Activated CD8-positive, alpha-beta memory T cell treated with anti-CD3 and anti-CD28 coated beads, Interleukin-2, amount 50 U/mL, for 1 hour (primary cell): ENCODE results near the gene IGF1.

ENCODE experiments used
- DNase-seq: peaks from one replicate; pipeline ENCODE4 v3.0.0-alpha.2; 2020; ENCODE audit errors: extremely low read depth

IGF1 gene

DNA sequence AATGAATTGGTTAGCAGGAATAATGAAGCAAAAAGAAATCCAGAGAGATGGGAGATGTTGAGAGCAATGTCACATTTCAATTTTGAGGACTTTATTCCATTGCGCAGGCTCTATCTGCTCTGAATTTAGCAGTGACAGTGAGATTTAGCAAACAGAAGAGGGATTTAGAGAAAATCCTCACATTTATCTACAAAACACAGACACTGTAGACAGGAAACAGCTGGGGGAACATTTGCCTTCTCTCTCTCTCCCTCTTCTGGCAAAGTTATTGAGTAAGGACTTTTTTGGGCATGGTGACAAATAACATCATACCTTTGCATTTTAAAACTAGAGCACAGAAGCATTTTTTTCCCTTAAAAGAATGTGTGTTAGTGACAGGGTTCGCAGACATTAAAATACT lies at the start of gene IGF1:
Gene IGF1 (minus strand): TSS at position 158 of the 400 bp plus-strand sequence. CDS start 182 bp downstream, outside the sequence.
- DNase-seq = no peak

DNA sequence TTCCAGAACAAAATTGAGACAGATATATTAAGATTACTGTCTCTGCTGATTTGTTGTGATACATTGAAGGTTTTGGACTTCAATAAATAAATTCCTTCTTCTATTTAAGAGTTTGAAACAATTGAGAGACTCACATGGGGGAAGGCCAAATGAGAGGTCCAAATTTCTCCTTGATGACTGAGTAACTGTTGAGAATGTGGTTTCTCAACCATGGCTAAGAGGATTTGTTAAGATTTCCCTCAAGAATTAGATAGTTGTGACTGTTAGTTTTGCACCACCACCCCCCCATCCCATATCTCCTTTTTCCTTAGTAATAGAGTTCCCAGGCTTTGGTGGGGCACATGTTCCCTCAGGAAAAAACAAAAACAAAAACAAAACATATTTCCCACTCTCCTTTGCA lies 47.7 kb upstream of the IGF1 start:
- no peak for DNase-seq

DNA sequence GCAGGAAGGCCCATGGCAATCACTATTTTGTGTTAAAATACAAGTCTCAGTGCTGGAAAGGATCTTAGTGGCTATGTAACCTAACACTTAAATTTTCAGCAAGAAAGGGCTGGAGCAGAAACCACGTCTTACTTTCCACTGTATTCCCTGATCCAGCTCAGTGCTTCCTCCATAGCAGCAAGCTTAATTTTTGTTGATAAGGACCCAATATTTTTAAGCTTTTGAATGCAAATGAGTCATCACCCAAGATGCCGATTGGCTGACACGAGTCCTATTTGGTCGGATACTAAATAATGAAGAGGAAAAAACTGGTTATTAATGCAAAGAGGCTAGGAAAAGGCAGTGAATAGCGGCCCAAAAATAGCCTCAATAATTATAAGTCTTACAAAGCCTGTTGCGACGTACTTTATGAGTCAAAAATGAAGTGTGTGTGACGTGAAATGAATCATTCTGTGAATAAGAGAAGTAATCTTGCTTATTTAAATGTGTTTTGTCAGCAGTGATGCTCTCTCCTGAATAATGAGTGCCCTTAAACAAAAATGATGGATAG lies 46.9 kb upstream of the IGF1 start:
- no peak for DNase-seq

DNA sequence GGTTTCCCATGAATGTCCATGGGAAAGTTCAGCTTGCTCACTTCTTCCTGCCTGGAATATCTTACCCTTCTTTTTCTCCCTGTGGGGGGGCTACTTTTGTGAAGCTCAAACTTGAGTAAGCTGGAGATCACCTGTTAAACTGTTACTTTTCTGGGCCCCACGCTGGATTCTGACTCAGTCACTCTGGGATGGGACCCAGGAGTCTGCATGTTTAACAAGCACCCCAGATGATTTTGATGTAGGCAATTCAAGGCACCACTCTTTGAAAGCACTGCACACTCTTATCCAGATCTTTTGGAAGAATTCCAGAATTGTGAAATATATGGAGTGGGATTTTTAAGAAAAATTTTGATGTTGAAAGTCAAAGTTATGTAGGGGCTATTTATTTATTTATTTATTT lies 46.3 kb upstream of the IGF1 start:
- no peak for DNase-seq

DNA sequence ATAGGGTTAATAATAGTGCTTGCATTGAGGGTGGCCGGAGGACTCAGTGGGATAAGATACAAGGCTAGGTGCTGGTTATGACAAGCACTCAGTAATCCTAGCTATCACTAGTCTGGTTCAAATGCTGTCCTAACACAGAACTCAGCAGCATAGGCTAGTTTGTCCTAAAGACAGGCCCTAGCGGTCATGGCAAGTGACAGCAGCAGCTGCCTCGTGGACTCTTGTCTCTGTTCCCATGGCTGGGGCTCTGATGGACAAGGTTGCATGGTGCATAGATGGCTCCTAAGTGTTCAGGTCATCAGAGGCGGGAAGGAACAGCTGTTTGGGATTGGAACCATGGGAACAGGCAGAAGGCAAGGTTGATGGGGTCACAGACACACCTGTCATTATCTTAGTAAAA lies 42.4 kb upstream of the IGF1 start:
- DNase-seq = no peak

DNA sequence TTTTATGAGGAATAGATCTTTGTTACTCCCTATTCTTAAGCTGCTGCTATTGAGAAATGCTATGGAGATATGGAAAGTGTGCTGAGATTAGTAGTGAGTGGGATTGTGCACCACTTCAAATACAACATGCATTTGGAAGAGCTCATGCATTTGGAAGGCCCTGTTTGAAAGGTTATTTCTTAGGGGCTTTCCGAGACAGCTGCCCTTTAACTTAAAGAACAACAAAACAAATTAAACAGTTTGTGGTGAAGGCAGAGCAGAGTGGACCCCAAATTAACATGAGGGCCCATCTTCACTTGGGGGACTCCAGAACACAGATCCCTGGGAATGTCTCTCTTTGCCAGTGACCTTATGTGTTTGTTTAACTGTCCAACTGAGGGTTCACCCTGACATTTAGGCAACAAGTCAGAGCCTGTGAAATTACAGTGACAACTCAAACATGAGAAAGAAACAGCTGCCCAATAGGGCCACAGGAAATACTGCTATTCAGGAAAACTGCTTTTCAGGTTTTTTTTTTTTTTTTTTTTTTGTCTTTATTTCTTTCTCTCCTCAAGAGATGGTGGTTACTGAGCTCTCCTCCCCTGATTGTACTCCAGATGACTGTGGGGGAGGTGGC lies 41.4 kb upstream of the IGF1 start:
- no peak for DNase-seq

DNA sequence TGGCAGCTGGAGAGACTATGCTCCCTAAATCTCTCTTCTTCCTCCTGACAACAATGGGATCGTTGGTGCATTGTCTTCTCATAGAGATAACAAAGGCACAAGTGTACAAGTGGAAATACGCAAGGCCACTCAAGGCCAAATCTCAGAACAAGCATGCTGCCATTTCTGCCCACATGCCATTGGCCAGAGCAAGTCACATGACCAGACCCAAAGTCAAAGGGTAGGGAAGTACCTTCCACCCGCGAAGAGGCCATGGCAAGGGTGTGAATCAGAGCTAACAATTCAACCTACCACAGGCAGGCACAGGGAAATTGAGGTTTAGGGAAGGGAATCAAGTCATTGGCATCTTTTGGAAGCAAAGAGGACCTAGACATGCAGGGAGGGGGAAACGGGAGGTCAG lies 38.5 kb upstream of the IGF1 start:
- no peak for DNase-seq

DNA sequence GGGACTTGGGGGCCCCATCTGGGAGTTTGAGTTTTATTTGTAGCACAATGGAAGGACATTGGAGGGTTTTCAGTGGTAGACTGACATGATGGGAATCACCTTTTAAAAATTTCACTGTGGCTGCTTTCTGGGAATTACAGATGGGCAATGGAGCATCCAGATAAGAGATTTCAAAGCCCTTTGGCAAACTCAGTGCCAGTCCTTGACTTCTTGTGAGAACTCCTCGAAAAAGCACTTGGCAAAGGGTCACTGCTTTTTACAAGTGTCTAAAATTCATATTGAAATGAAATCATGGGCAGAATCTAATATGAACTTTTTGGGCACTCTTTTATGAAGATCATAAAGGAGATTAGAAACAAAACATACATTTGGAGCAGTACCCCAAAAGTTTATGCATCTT lies 34.3 kb upstream of the IGF1 start:
- DNase-seq = no peak

DNA sequence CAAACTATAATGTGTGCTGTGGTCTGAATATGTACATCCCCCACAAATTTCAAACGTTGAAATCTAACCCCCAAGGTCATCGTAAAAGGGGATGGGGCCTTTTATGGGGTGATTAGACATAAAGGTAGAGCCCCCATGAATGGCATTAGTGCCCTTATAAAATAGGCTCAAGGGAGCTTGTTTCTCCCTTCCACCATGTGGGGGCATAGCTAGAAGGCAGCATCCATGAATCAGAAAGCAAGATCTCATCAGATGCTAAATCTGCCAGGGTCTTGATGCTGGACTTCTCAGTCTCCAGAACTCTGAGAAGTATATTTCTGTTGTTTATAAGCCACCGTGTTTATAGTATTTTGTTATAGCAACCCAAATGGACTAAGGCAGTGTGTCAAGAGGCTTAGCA lies 33.4 kb upstream of the IGF1 start:
- DNase-seq = no peak

DNA sequence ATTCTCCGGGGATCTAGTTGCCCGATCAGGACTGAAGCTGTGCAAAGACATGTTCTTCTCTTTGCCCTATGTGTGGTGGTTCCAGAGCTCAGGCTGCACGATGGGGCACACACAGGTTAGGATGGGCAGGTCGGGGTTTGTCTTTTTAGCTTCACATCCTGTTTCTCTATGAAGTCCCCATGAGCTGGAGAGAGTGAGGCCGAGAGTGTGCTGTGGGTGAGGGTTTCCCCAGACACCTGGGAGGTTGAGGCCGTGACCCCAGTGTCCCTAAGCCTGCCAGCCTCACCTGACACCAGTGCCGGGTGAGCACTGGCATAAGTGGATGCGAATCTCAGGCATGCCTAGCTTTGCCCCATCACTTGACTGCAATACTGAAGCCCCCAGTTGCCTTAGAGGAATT lies 32.9 kb upstream of the IGF1 start:
- no peak for DNase-seq

DNA sequence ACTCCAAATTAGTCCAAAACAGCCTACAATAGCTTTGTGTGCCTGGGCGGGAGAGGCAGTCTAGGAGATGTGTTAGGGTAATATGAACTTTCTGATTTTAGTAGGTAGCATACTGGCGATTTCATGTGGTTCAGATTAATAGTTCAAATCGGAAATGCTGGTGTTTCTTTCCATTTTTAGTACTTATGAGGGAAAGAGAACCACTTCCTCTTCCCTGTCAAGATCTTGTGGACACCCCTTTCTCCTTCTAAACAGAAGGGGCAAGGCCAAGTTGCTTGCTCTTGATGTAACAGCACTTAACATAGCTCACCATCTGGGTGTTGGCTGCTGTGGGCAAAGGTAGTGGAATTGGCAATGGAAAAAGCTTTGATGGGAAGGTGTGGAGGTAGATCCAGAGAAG lies 32.2 kb upstream of the IGF1 start:
- no peak for DNase-seq

DNA sequence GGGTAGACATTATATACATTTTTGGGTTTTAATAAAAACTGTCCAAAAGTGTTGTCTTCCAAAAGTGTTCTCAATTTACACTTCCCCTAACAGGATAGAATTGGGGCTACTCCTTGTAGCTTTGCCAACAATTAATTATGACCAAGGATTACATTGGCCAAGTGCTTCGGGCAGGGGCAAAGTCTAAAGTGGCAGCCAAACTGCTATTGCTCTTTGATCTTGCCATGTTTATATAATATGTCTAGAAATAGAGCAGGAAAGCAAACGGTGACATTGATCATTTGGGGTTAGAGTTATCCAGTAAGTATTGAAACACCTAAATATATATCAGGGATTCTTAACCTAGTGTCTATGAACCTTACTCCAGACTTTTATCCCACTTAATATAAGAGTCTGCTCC lies 31.2 kb upstream of the IGF1 start:
- no peak for DNase-seq

DNA sequence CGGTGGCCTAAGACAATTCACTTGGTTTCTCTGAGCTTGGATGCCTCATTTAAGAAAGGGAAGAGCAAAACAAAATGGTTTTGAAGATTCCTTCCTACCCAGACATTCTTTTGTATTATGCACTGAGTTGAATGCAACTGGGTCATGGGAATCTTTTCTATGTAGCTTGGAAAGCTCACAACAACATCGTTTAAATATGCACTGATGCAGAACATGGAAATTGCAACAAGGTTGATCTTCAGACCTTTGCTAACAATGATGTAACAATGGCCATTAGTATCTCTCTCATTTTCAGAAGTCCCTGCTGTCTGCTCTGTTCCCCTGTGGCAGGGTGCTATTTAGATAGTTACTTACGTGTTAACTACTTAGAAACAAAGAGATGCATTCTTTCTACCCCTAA lies 30.1 kb upstream of the IGF1 start:
- no peak for DNase-seq

DNA sequence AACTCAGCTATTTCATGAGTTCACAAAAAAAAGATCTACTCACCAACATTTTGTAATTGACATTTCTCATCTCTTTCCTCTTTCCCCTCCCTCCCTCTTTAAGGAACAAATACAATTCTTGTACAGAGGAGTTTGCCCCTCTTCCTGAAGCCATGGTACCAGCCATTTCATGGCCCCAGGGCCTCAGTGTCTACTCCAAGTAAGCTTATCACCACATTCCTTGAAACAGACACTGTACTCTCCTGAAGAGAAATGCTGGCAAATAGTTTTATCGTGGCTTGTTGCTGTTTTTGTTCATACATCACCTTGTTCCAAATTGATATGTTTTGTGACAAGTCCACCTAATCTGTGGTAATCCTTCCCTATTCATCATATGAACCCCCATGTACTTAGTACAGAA lies 29.7 kb upstream of the IGF1 start:
- DNase-seq = no peak

DNA sequence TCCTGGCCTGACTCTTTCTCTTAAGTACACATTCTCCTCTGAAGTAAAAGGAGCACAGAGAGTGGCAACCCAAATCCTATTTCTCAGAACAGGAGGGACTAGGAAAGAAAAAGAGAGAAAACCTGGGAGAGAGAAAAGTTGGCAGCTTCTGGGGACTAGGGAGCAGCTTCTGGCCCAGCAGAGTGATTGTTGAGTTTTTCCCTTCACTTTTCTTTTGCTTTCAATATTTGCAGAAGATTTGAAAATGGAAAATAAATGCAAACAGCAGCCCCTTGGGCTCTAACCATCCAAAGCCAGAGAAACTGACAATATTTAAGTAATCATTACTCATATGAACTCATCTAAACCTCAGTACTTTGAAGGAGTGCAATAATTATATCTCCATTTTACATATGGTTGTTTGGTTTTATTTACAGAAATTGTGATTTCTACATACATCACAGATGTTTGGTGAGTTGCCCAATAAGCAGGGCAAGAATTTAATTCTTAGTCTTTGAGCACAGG lies 28.8 kb upstream of the IGF1 start:
- DNase-seq = no peak

DNA sequence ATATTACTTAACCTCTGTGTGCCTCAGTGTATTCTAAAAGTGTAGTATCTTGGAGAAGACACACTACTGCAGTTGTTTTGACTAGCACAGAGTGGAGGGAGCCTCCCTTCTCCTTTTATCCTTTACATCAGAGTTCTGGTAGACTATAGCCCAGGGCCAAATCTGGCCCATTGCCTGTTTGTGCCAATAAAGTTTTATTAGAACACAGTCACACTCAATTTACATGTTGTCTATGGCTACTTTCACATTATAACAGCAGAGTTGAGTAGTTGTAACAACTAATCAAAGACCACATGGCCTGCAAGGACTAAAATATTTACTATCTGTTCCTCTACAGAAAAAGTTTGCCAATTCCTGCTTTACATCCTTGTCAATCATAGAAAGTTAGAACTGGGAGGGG lies 27.7 kb upstream of the IGF1 start:
- DNase-seq = no peak

DNA sequence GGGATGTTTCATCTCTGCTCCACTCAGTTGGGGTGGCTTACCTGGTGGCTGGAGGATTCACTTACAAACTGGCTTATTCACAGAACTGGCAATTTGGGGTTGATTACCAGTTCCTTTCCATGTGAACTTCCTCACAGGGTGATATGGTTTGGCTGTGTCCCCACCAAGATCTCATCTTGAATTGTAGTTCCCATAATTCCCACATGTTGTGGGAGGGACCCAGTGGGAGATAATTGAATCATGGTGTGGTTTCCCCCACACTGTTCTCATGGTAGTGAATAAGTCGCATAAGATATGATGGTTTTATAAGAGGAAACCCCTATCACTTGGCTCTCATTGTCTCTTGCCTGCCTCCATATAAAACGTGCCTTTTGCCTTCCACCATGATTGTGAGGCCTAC lies 26.9 kb upstream of the IGF1 start:
- no peak for DNase-seq

DNA sequence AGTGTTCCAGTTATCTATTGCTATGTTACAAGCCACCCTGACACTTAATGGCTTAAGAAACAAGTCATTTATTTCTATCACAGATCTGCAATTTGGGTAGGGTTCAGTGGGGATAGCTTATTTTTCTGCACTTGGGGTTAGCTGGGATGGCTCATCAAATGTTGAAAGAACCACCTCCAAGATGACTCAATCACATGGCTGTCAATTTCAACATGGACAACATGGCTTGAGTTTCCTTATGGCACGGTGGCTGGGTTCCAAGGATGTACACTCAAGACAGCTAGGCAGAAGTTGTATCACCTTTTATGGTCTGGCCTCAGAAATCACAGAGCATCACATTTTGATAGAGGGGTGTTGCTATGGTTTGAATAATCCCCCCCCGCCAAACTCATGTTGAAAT lies 24.5 kb upstream of the IGF1 start:
- DNase-seq = no peak

DNA sequence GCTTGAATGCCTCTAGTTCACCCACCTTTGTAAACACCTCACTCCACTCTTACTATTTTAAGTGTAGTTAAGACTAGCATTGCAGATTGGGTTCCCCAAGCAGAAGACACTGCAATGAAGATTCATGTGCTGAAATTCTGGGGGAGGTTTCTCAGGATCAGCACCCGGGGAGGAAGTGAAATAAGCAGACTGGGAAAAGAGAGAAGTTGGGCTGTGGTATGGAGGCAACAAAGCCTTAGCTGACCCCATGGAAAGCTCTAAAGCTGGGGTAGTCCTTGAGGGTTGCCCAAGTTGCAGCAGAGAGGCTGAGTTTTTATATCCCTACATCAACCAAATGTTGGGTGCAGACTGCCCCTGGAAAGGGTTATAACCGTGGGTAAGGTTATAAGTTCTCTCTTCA lies 23.9 kb upstream of the IGF1 start:
- no peak for DNase-seq

DNA sequence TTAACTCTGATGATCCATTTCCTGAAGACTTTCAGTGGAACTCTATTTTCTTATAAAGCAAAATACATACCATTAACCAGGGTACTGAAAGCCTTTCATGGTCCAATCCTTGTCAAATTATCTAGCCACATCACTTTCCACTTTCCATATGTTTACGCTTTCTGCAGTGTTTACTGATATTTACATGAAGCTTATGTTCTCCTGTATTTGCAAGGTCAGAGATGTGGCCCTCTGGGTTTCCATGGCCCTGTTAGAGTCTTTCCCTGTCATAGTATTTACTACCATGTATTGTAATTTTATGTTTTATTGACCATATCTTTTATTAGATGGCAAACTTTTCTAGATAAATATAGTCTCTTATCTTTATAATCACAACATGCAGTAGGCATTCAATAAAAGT lies 23.5 kb upstream of the IGF1 start:
- no peak for DNase-seq

DNA sequence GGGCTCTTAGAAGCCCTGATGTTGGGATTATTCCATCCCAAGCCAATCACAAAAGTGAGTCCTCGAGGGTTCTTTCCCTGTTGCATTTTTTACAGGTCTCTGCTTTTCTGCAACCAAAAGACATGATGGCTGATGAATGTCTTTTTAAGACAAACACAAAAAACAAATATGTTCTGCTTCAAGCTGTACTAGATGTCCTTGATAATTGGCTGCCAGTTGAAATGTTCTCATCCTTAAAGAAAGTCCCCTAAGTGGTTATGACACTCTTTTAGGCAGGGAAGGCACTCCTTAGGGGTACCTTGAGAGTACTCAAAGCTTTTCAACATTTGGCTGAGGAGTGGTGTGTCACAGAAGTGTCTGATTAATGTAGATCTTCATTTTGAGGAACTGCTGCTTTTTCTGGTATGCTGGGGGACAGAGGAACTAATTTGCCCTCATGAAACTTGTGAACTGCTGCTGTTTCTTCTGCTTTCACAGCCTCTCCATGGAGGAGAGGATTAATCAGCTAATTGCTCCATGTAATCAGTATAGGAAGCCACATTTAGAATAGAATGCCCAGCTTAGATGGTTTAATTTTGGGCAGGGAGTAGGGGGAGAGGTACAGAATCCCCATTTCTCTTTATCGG lies 22.8 kb upstream of the IGF1 start:
- DNase-seq = no peak

DNA sequence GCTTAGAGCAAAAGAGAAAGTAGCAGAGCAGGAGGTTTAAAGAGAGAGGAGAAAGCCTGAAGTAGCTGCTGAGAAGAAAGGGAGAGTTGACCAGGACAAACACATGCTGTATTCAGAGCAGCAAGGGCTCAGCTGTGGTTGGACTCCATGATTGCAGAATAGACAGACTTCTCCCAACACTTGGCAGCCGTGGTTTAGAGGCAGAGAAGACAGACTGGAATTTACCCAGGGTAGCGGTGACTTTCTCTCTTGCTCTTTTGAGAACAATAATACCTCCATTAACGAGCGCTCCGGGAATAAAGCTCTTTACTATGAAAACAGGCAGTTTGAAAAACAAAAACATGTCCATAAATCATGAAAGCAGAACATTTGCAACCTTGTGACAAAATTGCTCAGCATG lies 21.4 kb upstream of the IGF1 start:
- no peak for DNase-seq

DNA sequence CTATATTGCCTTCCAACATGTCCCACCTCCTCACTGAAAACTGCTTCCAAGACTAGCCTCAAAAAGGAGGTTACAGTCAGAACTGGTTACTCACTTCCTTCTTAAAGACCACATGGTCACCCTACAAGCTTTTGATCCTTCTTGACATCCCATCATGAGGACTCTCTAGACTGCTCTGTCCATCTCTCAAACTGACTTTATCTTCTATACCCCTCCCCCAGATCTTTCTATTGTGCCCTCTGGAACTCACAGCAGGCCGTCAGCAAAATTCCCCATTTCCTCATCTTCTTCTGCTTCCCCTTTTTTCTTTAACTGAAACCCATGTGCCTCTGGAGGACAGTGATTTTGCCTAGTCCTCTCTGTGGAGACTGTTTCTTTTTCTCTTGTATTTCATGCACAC lies 18.1 kb upstream of the IGF1 start:
- DNase-seq = no peak

DNA sequence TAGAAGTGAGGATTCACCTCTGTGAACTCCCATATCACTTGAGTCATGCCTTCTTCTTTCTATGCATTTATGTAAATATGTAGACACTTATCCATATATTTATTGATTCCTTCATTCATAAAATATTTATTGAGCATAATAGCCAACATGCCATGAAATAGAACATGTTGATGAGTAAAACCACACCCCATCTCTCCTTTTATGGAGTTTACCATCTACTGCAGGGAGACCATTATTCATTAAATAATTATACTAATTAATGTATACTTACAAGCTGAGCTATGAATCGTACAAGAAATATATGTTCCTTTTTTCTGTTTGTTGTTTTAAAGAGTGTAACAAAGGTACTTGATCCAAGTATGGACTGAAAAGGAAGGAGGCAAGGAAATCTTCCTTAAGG lies 17.4 kb upstream of the IGF1 start:
- no peak for DNase-seq
